GM12878 (cell line): ENCODE measurements around the gene AP1S3. TPM values are rescaled to one million over a fixed set of nuclear protein-coding genes. Genes with fewer than 3 reads are reported as not detected.

Experiments used
- ATAC-seq: fragments of 200-7000 bp; cut with Tn5 transposase; 3 replicates; pipeline ENCODE4 v1.9.1; 2020; ENCODE audit warnings: mild to moderate bottlenecking, moderate library complexity
- BruUV-seq: library from RNA; stranded (reverse); fragments of 400-500 nt; replicated peaks from 2 replicates; lab custom pipeline; 2021; lab: Mats Ljungman, UMichigan
- CTCF ChIA-PET: fragments of 300-600 bp; sonication (Branson Sonifier 250); formaldehyde crosslinking; extraction: SDS; loops from one replicate; lab custom pipeline; 2021; ENCODE audit warnings: inconsistent platforms; lab: Yijun Ruan, JAX
- POLR2A ChIA-PET: fragments of 350-600 bp; formaldehyde crosslinking; extraction: SDS; loops from one replicate; lab custom pipeline; 2021; ENCODE audit warnings: inconsistent platforms; lab: Charles Lee
- RAD21 ChIA-PET: fragments of 300-600 bp; sonication (Branson Sonifier 250); formaldehyde crosslinking; loops from one replicate; lab custom pipeline; 2023; ENCODE audit warnings: antibody characterized with exemption; ENCODE audit not compliant: unreplicated experiment; lab: Charles Lee
- SMC1A ChIA-PET: fragments of 300-600 bp; sonication (Branson Sonifier 250); formaldehyde crosslinking; loops from one replicate; lab custom pipeline; 2023; ENCODE audit not compliant: unreplicated experiment, uncharacterized antibody; lab: Charles Lee
- DNase-seq: peaks from one replicate; pipeline ENCODE4 v3.0.0-alpha.2; 2011; ENCODE audit warnings: low read depth, low spot score
- FAIRE-seq: peaks from 3 replicates; lab custom pipeline; 2011; peaks lifted over from hg19 to GRCh38; lab: Jason Lieb, UNC
- H2AFZ ChIP-seq: 2 replicates; pipeline ENCODE4 v1.6.0; 2011; ENCODE audit warnings: low read depth, low read length, control low read depth; ENCODE audit not compliant: control insufficient read depth
- H3K27ac ChIP-seq: 2 replicates; pipeline ENCODE4 v1.5.1; 2011; ENCODE audit warnings: control low read depth; ENCODE audit not compliant: control insufficient read depth, insufficient read depth
- H3K27me3 ChIP-seq, 2 experiments: replicated peaks in 1 of 2; 2 replicates each; pipeline versions ENCODE4 v1.6.0 to v1.6.1; 2011; ENCODE audit warnings: low read length in 1 of 2; ENCODE audit not compliant: control insufficient read depth in 2 of 2, insufficient read depth in 2 of 2
- H3K36me3 ChIP-seq, 2 experiments: 2 replicates each; pipeline ENCODE4 v1.5.1; 2011; ENCODE audit warnings: low read length in 1 of 2; ENCODE audit not compliant: control insufficient read depth in 2 of 2, insufficient read depth in 2 of 2
- H3K4me1 ChIP-seq: 2 replicates; pipeline ENCODE4 v1.6.1; 2011; ENCODE audit warnings: mild to moderate bottlenecking, low read length, moderate library complexity, mixed read lengths; ENCODE audit not compliant: control insufficient read depth, insufficient read depth
- H3K4me2 ChIP-seq: 2 replicates; pipeline ENCODE4 v1.6.0; 2011; ENCODE audit warnings: control low read depth; ENCODE audit not compliant: control insufficient read depth, insufficient read depth
- H3K4me3 ChIP-seq: fragments of 200-600 bp; sonication (generic); 2 replicates; pipeline ENCODE4 v1.5.1; 2016
- H3K79me2 ChIP-seq: 2 replicates; pipeline ENCODE4 v1.6.0; 2011; ENCODE audit warnings: low read length; ENCODE audit not compliant: control insufficient read depth, insufficient read depth
- H3K9ac ChIP-seq: 2 replicates; pipeline ENCODE4 v1.8.0; 2011; ENCODE audit warnings: low read length, control low read depth, mixed read lengths; ENCODE audit not compliant: control insufficient read depth, insufficient read depth
- H3K9me3 ChIP-seq: replicated peaks from 3 replicates; pipeline ENCODE4 v1.5.1; 2011; ENCODE audit warnings: mild to moderate bottlenecking, low read length; ENCODE audit not compliant: control insufficient read depth, insufficient read depth
- H4K20me1 ChIP-seq: 2 replicates; pipeline ENCODE4 v1.6.0; 2011; ENCODE audit not compliant: control insufficient read depth, insufficient read depth
- EGR1 ChIP-seq, 2 experiments: IDR thresholded peaks; 1 replicate in 1 of 2; 2 replicates in 1 of 2; pipeline ENCODE4 v1.6.1; 2011 to 2012; ENCODE audit warnings: low read depth in 2 of 2, low read length in 2 of 2, borderline replicate concordance in 1 of 2, mild to moderate bottlenecking in 1 of 2, moderate library complexity in 1 of 2
- MEF2A ChIP-seq: IDR thresholded peaks from 2 replicates; pipeline ENCODE4 v1.6.1; 2011; ENCODE audit warnings: low read depth, mild to moderate bottlenecking, low read length, moderate library complexity; ENCODE audit not compliant: insufficient read depth
- NFIC ChIP-seq: IDR thresholded peaks from 2 replicates; pipeline ENCODE4 v1.6.1; 2012; ENCODE audit warnings: low read depth, mild to moderate bottlenecking, inconsistent platforms, low read length, moderate library complexity
- NFYB ChIP-seq: IDR thresholded peaks from 2 replicates; pipeline ENCODE4 v1.6.1; 2011; ENCODE audit warnings: low read depth, mild to moderate bottlenecking, low read length, improper control_type of control experiment, moderate library complexity; ENCODE audit not compliant: insufficient read depth
- PAX8 ChIP-seq: fragments of 450-650 bp; IDR thresholded peaks from 2 replicates; pipeline ENCODE4 v1.6.1; 2017; ENCODE audit warnings: mild to moderate bottlenecking, moderate library complexity
- POLR2AphosphoS5 ChIP-seq: IDR thresholded peaks from 2 replicates; pipeline ENCODE4 v1.6.1; 2011; ENCODE audit warnings: mild to moderate bottlenecking, low read length, inconsistent platforms
- POU2F2 ChIP-seq: IDR thresholded peaks from 3 replicates; pipeline ENCODE4 v1.6.1; 2011; ENCODE audit warnings: low read depth, mild to moderate bottlenecking, low read length, borderline replicate concordance
- ZNF622 ChIP-seq: fragments of 450-650 bp; IDR thresholded peaks from 2 replicates; pipeline ENCODE4 v1.6.1; 2017; ENCODE audit warnings: mild to moderate bottlenecking, inconsistent platforms
- WGBS: methylation state at CpG from one replicate; pipeline ENCODE4 v1.1.6; 2016; ENCODE audit warnings: low lambda C conversion rate; ENCODE audit not compliant: insufficient replicate concordance, insufficient coverage; ENCODE audit errors: missing lambda C conversion rate; 5-methylcytosine and 5-hydroxymethylcytosine counted together
- in situ Hi-C: fragments of 300-500 bp; cut with MboI; formaldehyde crosslinking; loops from 9 replicates; pipeline ENCODE4 v1.14.3; 2018; ENCODE audit warnings: mixed read lengths
- intact Hi-C: fragments of 100-400 bp; cut with micrococcal nuclease; formaldehyde crosslinking; loops from one replicate; pipeline ENCODE4 v1.14.2; 2022; ENCODE audit not compliant: unreplicated experiment
- polyA plus RNA-seq, 11 experiments: library from polyadenylated mRNA; depleted of rRNA in 4 of 11; unstranded in 6 of 11; stranded (reverse) in 5 of 11; fragments of >200 nt; fragmentation: Nextera tagmentation in 4 of 11; fragmentation: Illumina TruSeq in 1 of 11; extraction: Ambion mirVana in 4 of 11; extraction: Trizol in 1 of 11; gene quantifications; 1 replicate in 1 of 11; 2 replicates in 10 of 11; pipeline versions ENCODE4 v1.2.1 to v1.2.3, GENCODE V29; 2011 to 2016; ENCODE audit warnings: inconsistent platforms in 2 of 11, missing spikeins in 2 of 11, low read depth in 1 of 11
- total RNA-seq, 4 experiments: library from RNA; depleted of rRNA in 3 of 4; stranded (reverse); fragments of >200 nt in 3 of 4; fragmentation: Illumina TruSeq in 1 of 4; extraction: Trizol in 1 of 4; gene quantifications; 2 replicates each; pipeline versions ENCODE4 v1.2.1 to v1.2.3, GENCODE V29; 2013 to 2021
- TF ChIP-seq, protein P1 (sequence below): fragments of 150-350 bp; IDR thresholded peaks from 2 replicates; pipeline ENCODE4 v1.6.1; 2016; ENCODE audit warnings: low read depth, low read length
- TF ChIP-seq, protein P2 (sequence below): fragments of 450-650 bp; IDR thresholded peaks from 2 replicates; pipeline ENCODE4 v1.6.1; 2018; ENCODE audit warnings: mild to moderate bottlenecking, low read depth, moderate library complexity; ENCODE audit not compliant: partially characterized antibody

Gene AP1S3
- total and polyA plus RNA-seq, 10 of the 15 experiments (the other 5 are each of a cell fraction or from before 2014, with no cell fraction given) = 2.6 to 14.3 (median 9.2) TPM

GRCh38 chr2:223722226-223722625, 115.2 kb downstream of the AP1S3 start:
- POLR2A ChIA-PET = no interaction called here
- no peak for ATAC-seq
- no peak for DNase-seq
- Histone ChIP-seq H3K36me3 (no peaks in the 10 kb centered on the region), H3K79me2 (no peaks in the 10 kb centered on the region), H4K20me1 (no peaks in the 10 kb centered on the region), H3K9ac (no peak overlapping the region), H2AFZ (no peak overlapping the region), H3K9me3 (no peaks in the 10 kb centered on the region), H3K4me2 (no peak overlapping the region), H3K27me3 (no peaks in the 10 kb centered on the region), H3K4me3 (no peak overlapping the region), H3K27ac (no peak overlapping the region), H3K4me1 (no peaks in the 10 kb centered on the region)
- TF ChIP-seq POU2F2 (no peak), POLR2AphosphoS5 (no peak), PAX8 (no peak), NFIC (no peak), EGR1 (IDR thresholded peaks at IDR 0.05; ENCODE audit: borderline replicate concordance in 1 of 2, low read depth in 2 of 2, low read length in 2 of 2) (no peak), NFYB (no peak), ZNF622 (no peak), MEF2A (no peak)
- TF ChIP-seq, protein P1, sequence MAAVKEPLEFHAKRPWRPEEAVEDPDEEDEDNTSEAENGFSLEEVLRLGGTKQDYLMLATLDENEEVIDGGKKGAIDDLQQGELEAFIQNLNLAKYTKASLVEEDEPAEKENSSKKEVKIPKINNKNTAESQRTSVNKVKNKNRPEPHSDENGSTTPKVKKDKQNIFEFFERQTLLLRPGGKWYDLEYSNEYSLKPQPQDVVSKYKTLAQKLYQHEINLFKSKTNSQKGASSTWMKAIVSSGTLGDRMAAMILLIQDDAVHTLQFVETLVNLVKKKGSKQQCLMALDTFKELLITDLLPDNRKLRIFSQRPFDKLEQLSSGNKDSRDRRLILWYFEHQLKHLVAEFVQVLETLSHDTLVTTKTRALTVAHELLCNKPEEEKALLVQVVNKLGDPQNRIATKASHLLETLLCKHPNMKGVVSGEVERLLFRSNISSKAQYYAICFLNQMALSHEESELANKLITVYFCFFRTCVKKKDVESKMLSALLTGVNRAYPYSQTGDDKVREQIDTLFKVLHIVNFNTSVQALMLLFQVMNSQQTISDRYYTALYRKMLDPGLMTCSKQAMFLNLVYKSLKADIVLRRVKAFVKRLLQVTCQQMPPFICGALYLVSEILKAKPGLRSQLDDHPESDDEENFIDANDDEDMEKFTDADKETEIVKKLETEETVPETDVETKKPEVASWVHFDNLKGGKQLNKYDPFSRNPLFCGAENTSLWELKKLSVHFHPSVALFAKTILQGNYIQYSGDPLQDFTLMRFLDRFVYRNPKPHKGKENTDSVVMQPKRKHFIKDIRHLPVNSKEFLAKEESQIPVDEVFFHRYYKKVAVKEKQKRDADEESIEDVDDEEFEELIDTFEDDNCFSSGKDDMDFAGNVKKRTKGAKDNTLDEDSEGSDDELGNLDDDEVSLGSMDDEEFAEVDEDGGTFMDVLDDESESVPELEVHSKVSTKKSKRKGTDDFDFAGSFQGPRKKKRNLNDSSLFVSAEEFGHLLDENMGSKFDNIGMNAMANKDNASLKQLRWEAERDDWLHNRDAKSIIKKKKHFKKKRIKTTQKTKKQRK = no peak
- TF ChIP-seq, protein P2, sequence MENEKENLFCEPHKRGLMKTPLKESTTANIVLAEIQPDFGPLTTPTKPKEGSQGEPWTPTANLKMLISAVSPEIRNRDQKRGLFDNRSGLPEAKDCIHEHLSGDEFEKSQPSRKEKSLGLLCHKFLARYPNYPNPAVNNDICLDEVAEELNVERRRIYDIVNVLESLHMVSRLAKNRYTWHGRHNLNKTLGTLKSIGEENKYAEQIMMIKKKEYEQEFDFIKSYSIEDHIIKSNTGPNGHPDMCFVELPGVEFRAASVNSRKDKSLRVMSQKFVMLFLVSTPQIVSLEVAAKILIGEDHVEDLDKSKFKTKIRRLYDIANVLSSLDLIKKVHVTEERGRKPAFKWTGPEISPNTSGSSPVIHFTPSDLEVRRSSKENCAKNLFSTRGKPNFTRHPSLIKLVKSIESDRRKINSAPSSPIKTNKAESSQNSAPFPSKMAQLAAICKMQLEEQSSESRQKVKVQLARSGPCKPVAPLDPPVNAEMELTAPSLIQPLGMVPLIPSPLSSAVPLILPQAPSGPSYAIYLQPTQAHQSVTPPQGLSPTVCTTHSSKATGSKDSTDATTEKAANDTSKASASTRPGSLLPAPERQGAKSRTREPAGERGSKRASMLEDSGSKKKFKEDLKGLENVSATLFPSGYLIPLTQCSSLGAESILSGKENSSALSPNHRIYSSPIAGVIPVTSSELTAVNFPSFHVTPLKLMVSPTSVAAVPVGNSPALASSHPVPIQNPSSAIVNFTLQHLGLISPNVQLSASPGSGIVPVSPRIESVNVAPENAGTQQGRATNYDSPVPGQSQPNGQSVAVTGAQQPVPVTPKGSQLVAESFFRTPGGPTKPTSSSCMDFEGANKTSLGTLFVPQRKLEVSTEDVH = no peak
- no TSS peak for BruUV-seq
- RAD21 ChIA-PET = no interaction called here
- SMC1A ChIA-PET = interaction anchor here (1.2 kb wide), 1 partner anchor 248 kb away, joined by 3 read pairs; no protein-coding TSS in a partner anchor
- intact Hi-C loops (loop anchor here (10.0 kb wide), 1 partner anchor 747 kb away; no protein-coding TSS in a partner anchor), in situ Hi-C loops (no loop called here)
- no peak for FAIRE-seq
- 55% methylated on average over 9 of the region's 9 CpGs for WGBS
- CTCF ChIA-PET = no interaction called here
